Activated CD4-positive, alpha-beta T cell treated with anti-CD3 and anti-CD28 coated beads, Interleukin-2, amount 50 U/mL, for 1 hour (primary cell): ENCODE results near the gene BCL7C.
"Not testable (repeated sequence)": the region's sequence is repeated elsewhere in the genome, so short reads cannot be mapped to it uniquely, and the experiment has no call there.

Experiments used
- DNase-seq: peaks from one replicate; pipeline ENCODE4 v3.0.0-alpha.2; 2020

Gene BCL7C

DNA sequence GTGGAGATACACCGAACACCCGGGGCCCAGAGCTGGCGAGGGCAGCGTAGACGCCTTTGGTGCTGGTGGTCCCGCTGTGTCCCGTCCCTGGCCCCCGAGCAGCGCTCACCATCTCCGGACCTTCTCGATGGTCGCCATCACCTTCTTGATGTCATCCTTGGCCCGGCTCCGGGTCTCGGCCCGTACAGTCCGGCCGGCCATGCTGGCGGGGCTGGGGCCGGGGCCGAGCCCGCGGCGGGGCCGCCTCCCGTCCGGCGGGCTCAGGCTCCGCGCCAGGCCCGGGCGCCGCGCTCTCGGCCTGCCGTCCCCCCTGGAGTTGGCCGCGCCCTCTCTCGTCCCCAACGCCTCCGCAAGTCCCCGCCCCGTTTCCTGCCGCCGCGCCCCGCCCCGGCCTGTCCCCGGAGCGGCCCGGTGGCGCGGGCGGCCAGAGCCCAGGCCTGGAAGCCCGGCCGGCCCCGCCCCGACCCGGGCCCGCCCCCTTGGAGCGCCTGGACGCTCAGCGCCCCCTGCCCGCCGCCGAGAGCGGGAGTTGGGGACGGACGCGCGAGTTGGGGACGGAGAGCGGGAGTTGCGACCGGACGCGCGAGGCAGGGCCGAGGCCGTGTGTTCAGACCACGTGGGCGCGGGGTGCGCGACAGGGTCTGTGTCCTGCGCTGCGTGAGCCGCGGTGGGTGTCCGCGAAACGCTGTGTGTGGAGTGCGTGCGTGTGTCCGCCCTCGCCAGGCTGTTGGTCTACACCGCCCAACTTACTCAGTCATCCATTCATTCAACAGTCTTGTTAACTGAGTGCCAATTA, at the start of gene BCL7C:
BCL7C (minus strand) TSS at position 334 of the 796 bp plus-strand sequence; CDS start at position 201, 133 bp downstream.
- DNase-seq, result peak; percentile 66

DNA sequence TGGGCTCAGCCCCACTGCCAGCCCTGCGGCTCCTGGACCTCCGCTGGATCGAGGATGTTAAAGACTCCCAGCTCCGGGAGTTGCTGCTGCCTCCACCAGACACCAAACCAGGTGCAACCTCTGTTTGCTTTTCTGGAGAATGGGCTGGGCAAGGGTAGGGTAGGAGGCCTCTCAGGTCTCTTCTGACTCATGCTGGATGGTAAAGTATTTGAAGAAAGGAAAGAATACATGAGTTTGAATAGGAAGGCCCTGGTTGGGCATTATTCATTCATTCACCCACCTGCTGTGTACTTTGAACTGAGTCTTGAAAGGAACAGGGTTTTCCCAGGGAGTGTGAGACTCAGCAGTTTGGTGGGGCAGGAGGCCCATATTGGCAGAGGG, 48.5 kb upstream of the BCL7C start:
- DNase-seq, result no peak

DNA sequence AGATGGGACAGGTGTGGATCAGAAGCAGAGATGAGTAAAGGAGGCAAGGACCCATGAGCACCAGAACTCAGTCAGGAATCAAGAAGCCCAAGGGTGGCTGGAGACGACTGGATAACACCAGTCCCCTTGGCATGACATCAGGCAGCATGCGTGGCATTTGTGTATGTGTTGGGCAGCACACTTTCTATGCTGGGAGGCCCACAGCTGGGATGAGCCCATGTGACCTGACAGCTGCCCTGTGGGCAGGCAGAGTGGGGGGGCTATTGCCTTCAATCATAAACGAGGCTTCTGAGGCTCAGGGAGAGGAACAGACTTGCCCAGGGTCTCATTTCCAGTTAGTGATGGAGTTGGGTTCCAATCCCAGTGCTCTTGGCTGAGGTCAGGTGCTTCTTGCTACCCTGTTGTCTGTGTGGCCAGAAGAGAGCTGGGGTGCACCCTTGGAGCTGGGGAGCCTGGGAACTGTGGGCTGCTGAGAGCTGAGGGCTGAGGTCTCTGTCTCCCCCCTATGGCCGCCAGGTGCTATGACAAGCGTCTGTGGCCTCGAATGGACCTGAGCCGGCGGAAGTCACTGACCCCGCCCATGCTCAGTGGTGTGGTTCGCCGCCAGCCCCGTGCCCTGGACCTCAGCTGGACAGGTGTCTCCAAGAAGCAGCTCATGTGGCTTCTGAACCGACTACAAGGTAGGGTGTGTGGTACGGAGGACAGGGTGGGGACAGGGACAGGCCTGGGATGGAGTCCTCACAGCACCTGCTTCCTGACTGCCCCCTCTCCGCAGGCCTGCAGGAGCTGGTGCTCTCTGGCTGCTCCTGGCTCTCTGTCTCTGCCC, 47.9 kb upstream of the BCL7C start:
- peak; percentile 55 for DNase-seq

DNA sequence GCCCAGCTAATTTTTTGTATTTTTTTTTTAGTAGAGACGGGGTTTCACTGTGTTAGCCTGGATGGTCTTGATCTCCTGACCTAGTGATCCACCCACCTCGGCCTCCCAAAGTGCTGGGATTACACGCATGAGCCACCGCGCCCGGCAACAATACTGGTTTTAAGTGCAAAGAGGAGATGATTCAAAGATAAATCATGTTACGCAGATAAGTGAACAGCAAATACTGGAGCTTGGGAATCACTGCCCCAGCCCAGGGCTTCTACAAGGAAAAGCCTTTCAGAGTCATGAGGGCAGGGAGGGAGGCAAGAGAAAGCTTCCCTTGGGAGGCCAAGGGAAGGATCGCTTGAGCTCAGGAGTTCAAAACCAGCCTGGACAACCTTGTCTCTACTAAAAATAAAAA, 45.7 kb upstream of the BCL7C start:
- DNase-seq, result not testable (repeated sequence)

DNA sequence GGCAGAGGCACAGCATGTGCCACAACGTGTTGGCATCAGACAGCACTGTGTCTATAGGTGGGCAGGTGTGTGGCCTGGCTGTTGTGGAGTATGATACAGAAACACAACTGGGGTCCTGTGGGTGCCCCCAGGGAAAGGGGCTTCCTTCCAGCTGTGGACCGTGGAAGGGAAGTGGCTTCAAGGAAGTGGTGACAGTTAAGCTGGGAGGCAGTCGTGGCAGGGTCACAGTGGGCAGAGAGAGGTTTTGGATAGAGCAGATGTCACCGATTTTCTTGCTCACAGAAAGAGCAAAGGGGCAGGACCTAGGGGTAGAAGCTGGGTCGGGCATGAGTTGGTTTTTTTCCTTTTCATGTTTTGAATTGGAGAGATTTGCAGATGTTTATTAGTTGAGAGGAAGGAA, 43.8 kb upstream of the BCL7C start:
- DNase-seq, result no peak

DNA sequence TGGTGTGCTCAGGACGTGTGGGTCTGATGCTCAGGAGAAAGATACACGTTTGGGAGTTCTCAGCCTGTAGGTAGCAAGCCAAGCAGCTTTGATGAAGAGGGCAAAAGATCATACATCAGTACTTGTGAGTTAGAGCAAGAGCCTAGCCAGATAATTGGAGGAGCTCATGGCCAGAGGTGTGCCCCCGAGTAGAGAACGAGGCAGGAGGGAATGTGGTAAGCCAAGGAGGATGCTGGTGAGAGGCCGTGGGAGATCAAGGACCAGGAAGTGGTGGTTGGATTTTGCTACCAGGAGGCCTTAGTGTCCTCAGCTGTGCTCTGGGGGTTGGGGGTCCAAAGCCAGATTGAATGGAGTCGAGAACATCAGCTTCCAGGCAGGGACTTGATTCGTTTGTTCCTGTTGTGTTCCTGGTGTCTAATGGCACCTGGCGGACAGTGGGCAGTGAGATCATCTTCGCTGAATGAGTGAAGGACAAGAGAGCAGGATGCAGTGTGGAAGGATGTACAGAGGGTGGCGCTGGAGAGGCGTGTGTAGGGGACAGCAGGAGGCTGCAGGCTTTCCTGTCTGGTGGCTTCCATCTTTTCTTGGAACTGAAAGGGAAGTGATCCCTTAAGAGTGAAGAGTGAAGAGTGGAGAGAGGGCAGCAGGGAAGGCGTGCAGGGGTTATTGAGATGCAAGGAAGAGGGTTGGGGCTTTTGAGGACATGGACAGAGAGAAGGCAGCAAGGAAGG, 41.1 kb upstream of the BCL7C start:
- DNase-seq, result no peak

DNA sequence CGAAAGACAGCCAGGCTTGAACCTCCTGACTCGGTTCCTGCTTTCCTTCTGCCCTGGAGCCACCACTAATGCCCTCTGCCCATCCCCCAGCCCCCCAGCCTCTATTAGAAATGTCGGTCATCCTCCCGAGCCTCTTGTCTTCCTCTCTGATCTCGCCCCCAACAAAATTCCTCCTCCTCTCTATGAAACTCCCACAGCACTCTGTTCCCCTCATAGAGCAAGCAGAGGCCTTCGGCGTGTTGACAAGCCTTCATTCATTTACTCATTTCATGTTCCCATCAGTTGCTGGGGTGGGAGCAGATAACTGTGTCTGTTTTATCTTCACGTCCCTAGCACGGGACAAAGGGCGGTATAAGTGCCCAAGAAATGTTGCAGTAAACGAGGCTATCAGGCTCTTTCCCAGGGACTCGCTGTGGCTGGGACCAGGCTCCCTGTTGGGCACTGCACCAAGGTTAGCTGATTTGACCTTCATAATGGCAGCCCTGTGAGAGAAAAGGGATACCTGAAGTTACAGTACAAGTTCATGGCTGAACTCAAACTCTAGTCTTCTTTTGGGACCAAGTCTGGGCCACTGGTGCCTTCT, 37.3 kb upstream of the BCL7C start:
- no peak for DNase-seq

DNA sequence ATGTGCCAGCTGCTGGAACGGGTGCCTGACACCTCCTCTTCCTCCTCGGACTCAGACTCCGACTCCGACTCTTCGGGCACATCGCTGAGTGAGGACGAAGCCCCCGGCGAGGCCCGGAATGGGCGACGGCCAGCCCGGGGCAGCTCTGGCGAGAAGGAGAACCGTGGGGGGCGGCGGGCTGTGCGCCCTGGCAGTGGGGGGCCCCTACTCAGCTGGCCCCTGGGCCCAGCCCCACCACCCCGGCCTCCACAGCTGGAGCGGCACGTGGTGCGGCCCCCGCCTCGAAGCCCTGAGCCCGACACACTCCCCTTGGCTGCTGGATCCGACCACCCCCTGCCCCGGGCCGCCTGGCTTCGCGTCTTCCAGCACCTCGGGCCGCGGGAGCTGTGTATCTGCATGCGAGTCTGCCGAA, 36.3 kb upstream of the BCL7C start:
- no peak for DNase-seq

DNA sequence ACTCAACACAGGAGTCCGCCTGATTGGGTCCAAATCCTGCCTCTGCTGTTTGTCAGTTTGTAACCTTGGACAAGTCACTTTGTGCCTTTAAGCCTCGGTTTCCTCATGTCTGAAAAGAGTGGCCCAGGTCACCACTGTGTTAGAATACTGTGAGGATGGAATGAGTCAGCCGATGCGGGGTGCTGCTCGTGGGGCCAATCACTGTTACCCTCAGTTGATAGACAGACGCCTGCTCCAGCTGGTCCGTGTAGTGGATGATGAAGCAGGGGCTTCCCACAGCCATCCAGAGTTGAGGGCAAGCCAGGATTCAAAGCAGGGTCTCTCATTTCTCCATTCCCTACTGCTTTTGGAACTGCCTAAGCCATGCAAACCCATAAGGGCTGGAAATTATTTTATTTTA, 35.3 kb upstream of the BCL7C start:
- no peak for DNase-seq

DNA sequence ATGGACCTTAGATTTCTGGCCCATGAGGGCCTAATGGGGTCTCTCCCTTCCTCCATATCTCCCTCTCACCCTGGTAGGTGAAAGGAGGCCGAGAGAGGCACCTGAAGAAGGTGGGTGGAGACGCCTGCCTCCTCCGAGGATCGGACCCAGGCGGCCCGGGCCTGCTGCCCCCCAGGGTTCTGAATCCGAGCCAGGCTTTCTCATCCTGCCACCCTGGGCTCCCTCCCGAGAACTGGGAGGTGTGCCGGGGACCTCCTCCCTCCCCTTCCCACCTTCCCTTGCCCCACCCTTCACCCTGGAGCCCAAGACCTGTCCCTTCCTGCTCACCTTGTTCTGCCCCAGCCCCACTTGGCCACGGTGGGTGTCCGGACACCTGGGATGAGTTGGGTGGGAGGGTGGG, 34.5 kb upstream of the BCL7C start:
- no peak for DNase-seq

DNA sequence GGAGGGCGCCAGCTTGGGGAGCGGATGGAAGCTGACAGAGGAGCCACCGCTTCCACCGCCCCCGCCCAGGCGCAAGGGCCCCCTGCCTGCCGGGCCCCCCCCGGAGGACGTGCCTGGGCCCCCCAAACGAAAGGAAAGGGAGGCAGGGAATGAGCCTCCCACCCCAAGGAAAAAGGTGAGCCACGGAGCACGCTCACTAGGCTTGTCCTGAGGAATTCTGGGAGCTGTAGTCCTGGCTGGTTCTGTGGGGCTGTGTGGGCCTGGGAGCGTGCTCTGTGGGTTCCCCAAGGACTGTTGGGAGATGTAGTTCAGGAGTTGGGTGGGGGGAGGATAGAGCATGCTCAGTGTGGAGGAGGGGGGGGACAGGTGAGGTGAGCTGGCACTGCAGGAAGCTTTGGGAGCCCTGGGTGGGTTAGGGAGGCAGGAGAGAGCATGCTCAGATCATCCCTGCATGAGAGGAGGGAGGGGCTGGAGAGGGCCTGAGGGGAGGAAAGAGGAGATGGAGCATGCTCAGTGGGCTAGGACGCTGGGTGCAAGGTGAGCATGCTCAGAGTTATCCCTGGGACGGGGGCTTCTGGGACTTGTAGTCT, 34.0 kb upstream of the BCL7C start:
- no peak for DNase-seq

DNA sequence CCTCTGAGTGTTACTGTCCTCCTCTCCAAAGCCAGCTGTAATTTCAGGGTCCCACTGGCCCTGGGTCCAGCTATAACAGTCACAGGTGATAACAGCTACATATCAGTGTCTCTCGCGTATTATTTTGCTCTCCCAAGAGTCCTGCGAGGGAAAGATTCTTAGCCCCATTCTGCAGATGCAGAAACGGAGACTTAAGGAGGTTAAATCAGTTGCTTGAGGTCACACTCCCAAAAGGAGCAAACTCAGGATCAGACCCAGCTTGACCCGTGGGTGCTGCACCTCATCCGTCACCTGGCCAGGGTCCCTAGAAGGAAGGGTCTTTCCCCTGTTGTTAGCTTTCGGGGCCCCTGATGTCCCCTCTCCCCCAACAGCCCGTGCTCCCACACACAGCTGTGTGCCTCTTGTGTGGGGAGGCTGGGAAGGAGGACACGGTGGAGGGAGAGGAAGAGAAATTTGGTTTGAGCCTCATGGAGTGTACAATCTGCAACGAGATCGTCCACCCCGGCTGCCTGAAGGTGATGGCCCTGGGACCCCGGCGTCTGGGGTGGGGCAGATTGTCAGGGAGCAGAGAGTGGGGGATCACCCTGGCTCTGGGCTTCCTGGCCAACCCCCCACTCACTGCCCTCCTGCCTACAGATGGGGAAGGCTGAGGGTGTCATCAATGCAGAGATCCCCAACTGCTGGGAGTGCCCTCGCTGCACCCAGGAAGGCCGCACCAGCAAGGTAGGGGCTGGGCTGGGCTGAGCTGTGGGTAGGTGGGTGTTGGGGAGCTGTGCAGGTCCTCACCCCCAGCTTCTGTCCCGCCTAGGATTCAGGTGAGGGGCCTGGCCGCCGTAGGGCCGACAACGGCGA, 33.3 kb upstream of the BCL7C start:
- DNase-seq, result no peak

DNA sequence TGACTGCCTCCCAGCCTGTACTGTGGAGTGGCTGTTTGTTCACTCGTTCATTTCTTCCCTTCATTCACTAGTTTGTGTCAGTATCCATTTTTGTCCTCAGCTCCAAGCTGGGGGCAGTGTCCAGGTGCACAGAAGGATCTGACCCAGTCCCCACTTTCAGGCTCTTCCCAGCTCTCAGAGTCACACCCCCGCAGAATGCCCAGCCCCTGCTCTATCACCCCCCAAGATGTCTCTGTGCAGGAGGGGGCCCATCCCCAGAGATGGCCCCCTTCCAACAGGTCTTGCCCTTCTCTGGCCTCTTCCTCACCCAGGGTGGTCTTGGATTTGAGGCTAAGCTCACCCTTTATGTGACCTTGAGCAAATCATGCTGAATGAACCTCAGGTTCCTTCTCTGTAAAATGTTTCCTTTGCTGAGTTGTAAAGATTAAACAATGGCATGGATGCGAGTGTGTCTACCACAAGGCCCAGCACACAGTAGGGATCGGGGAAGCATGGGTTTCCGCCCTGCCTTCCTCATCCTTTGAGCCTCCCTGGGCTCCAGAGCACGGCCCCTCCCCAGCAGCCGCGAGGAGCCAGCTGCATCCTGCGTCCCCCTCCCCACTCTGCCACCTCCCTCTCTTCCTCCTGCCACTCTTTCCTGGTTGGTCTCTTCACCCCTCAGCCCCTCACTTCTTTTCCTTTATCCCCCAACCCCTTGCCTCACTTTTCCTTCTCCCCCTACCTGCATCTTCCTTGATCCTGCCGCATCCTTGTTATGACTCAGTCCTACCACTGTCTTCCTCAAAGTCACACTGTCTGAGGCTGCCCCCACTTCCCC, 32.3 kb upstream of the BCL7C start:
- no peak for DNase-seq

DNA sequence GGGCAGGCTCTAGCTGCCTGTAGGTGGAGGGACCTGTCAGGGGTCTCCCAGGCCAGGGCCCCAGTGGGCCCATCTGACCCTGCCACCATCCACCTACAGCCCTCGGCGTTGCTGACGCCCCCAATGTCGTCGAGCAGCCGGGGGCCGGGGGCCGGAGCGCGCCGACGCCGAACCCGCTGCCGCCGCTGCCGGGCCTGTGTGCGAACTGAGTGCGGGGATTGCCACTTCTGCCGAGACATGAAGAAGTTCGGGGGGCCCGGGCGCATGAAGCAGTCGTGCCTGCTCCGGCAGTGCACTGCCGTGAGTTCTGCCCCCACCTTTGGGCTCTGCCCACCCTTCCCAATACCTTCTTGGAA, 31.7 kb upstream of the BCL7C start:
- no peak for DNase-seq

DNA sequence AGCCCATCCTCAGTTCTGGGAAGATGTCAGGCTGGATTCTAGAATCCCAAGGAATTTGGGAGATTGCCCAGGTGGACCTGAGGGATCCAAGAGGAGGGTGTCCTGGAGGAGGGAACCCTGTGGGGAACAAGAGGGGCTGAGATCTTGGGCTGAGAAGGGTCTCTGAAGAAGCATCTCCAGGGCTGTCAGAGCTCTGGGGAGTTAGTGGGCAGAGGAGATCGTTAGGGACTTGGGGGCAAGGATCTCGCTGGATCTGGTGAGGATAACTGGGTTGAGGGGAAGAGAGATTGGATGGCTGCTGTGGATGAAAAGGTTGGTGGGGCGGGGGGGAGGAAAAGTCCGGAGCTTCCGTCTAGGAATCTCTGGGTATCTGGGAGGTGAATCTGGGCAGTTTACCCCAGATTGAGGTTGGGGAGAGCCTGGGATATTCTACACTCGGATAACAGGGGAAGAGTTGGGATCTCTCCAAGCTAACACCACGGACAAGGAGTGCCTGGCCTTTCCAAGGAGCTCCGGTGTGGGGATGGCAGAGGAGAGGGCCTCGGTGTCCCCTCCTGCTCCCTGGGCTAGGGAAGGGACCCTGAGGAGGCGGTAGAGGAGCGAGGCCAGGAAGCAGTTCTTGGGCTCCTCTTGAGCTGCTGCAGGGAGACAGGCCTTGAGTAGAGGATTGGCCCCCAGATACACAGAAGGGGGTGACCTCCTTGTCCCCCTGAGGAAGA, 31.2 kb upstream of the BCL7C start:
- DNase-seq, result no peak

DNA sequence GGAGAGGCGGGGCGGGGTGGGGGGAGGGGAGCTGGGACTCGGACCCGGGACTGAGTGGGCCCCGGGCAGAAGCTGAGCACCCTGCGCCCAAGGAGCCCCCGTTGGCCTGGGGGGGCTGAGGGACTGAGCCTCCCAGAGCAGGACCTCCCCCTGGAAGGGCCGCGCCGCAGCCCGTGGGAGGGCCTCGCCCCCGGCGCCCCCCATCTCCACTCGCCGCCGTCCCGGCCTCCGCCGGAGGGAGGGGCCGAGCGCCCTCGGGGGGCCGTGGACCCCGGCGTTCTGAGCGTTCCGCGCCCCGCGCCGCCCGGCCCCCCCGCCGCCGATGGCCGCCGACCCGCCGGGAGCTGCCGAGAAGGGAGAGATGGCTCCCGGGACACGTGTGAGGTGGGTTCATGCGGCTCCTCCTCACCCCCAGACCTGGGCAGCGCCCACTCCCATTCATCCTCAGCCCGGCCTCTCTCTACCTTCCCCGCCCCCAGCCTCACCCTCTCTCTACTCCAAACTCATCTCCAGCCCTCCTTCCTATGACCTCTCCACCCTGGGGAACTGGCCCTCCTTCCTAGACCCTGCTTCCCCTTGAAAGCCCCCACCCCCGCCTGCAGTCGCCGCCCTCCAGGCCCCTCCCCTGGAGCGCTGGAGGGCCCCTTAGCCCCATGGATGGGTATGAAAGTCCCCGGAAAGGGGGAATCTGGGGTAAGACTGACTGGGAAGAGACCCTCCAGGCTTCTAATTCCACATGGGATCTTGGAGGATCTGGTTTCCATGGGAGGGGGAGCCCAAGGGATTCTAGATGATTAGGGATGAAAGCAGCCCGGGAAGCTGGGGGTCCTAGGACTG, 30.4 kb upstream of the BCL7C start:
- DNase-seq, result no peak

DNA sequence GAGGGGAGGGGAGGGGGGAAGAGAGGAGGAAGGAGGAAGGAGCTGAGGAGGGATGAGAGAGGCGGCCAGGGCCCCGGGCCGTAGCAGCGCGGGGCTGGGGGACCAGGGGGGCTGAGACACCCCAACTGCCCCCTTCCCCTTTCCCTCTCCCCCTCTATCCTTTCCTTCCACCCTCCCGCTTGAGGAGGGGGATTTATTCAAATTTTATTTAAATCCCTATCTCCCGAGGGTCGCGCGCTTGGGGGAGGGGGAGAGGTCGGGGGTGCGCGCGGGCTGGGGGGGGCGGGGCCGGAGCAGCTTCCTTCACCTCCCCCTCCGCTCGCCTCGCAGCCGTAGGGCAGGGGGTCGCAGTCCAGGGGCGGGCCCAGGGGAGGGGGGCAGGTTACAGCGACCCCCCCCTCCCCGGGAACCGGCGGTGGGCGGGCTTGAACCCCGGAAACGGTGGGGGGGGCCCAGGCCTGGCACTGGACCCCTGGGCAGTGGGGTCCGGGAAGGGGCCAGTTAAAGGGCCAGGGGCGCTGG, 29.7 kb upstream of the BCL7C start, which contains the start of gene FBXL19:
FBXL19 (plus strand) TSS at position 19 of the 522 bp plus-strand sequence. CDS start 2,183 bp downstream, outside the sequence.
- peak; percentile 14 for DNase-seq

DNA sequence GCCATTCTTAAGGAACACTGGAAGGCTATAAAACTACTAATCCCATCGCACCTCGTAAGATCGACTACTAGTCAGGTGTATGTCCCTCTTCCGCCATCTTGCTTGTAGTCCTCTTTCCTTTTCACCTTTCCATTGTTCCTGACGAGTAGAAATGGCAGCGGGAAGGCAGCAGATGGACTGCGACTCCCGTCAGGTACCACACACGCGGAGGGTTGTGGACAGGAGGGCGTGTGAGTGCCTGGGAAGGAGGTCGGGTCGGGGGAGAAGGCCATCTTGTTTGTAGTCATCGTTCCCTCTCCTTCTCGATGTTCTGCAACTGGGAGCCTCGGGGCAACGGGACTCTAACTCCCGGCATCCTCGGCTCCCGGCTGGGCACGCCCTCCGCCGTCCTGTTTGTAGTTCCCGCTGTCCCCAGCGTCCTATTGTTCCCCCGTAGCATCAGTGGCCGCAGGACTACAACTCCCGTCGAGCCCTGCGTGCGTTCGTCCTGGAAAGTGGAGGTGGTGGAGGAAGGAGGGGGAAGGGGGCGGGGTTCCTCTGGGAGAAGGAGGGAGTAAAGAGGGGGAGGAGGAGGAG, 29.2 kb upstream of the BCL7C start:
- peak; percentile 93 for DNase-seq
